UCSD-AML1 (cell line): Measurements from ENCODE around the gene GOLGA7B.
A peak's percentile ranks its signal among the peaks of the same experiment; 100 is the strongest.
"Not testable (repeated sequence)": the region's sequence is repeated elsewhere in the genome, so short reads cannot be mapped to it uniquely, and the experiment has no call there.

ENCODE experiments used
- DNase-seq: peaks from one replicate; lab custom pipeline; 2025; ENCODE audit not compliant: unreplicated experiment; lab: John Stamatoyannopoulos, UW

GOLGA7B gene

GRCh38 chr10:97830064-97830463, 19.6 kb upstream of the GOLGA7B start:
- DNase-seq: no peak

GRCh38 chr10:97831259-97831658, 18.4 kb upstream of the GOLGA7B start:
- no peak for DNase-seq

- DNase-seq: no peak
Observed at GRCh38 chr10:97836446-97836845, 13.2 kb upstream of the GOLGA7B start.

- DNase-seq: no peak
Observed at GRCh38 chr10:97838091-97838490, 11.6 kb upstream of the GOLGA7B start.

- not testable (repeated sequence) for DNase-seq
Observed at GRCh38 chr10:97841166-97841565, 8.5 kb upstream of the GOLGA7B start.

- not testable (repeated sequence) for DNase-seq
Observed at GRCh38 chr10:97842114-97842513, 7.5 kb upstream of the GOLGA7B start.

- no peak for DNase-seq
Observed at GRCh38 chr10:97842656-97843280, 6.9 kb upstream of the GOLGA7B start.

GRCh38 chr10:97843281-97843671, 6.4 kb upstream of the GOLGA7B start:
- no peak for DNase-seq

GRCh38 chr10:97843972-97844371, 5.7 kb upstream of the GOLGA7B start:
- not testable (repeated sequence) for DNase-seq

- DNase-seq: no peak
Observed at GRCh38 chr10:97844678-97845077, 5.0 kb upstream of the GOLGA7B start.

- DNase-seq: no peak
Observed at GRCh38 chr10:97849103-97849686, 448 bp upstream of the GOLGA7B start.

GRCh38 chr10:97850446-97850845, 803 bp downstream of the GOLGA7B start:
- DNase-seq: no peak

- no peak for DNase-seq
Observed at GRCh38 chr10:97851341-97852001, 1.8 kb downstream of the GOLGA7B start.

GRCh38 chr10:97852277-97852676, 2.6 kb downstream of the GOLGA7B start:
- DNase-seq: no peak

GRCh38 chr10:97852840-97853405, 3.3 kb downstream of the GOLGA7B start:
- DNase-seq: no peak

GRCh38 chr10:97854743-97855142, 5.1 kb downstream of the GOLGA7B start:
- no peak for DNase-seq

GRCh38 chr10:97858001-97858439, 8.4 kb downstream of the GOLGA7B start:
- DNase-seq: peak; percentile 26

GRCh38 chr10:97861097-97861750, 11.6 kb downstream of the GOLGA7B start:
- DNase-seq: no peak

- DNase-seq: no peak
Observed at GRCh38 chr10:97861924-97862323, 12.3 kb downstream of the GOLGA7B start.

GRCh38 chr10:97863808-97864207, 14.2 kb downstream of the GOLGA7B start:
- DNase-seq: no peak

- no peak for DNase-seq
Observed at GRCh38 chr10:97865488-97865887, 15.8 kb downstream of the GOLGA7B start.
